Measurements from ENCODE around the gene CDH23. TPM values are rescaled to one million over a fixed set of nuclear protein-coding genes. Genes with fewer than 3 reads are reported as not detected.

The CDH23 gene
- total and polyA plus RNA-seq, 9 of the 15 experiments (the other 6 are each of a cell fraction or from before 2014, with no cell fraction given): 0.18 to 1.2 (median 0.47) TPM

GRCh38 chr10:71819985-71820384 is 423.3 kb downstream of the CDH23 start:
- TF ChIP-seq ZNF324 (CRISPR knock-in tag; IDR thresholded peaks at IDR 0.05): no peak
- TF ChIP-seq ZFP30 (CRISPR knock-in tag; IDR thresholded peaks at IDR 0.05; ENCODE audit: borderline replicate concordance): no peak
- TF ChIP-seq WHSC1 (IDR thresholded peaks at IDR 0.05; ENCODE audit: low read length): no peak
- TF ChIP-seq, protein P1, sequence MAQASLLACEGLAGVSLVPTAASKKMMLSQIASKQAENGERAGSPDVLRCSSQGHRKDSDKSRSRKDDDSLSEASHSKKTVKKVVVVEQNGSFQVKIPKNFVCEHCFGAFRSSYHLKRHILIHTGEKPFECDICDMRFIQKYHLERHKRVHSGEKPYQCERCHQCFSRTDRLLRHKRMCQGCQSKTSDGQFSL (CRISPR knock-in tag; IDR thresholded peaks at IDR 0.05): peak; percentile 69; the same call in 1 of the 2 replicates
- TF ChIP-seq, protein P1 (tag; IDR thresholded peaks at IDR 0.05): no peak
- no peak overlapping the region for H3K4me2 ChIP-seq (ENCODE audit: insufficient read depth, low read length)
- in situ Hi-C loops (cut with MboI) (loop anchor here (10.0 kb wide), 1 partner anchor 435 kb away; no protein-coding TSS in a partner anchor), intact Hi-C loops (cut with micrococcal nuclease) (no loop called here)
- ChIA-PET POLR2A (interaction anchor here (2.4 kb wide), 1 partner anchor 10 kb away, joined by 8 read pairs; no protein-coding TSS in a partner anchor), CTCF (ENCODE audit: low intra/inter-chr PET ratio) (interaction anchor here (0.6 kb wide), 1 partner anchor 520 kb away, joined by 3 read pairs; no protein-coding TSS in a partner anchor)
- H3K4me3 ChIP-seq: no peak overlapping the region
- no peak for FAIRE-seq
- no peak overlapping the region for H3K27ac ChIP-seq (ENCODE audit: extremely low read depth, low read depth, low read length)
- no peak overlapping the region for H2AFZ ChIP-seq (ENCODE audit: low read depth, low read length)
- peaks cover 3% of the 10 kb centered on the region; the same call in 1 of the 2 replicates for H4K20me1 ChIP-seq (replicated peaks; ENCODE audit: control insufficient read depth, insufficient read depth, low read length)
- no peak overlapping the region for H3K9ac ChIP-seq (ENCODE audit: insufficient read depth in 1 of 2, low read depth in 2 of 2, low read length in 2 of 2)
- 87% methylated on average over 6 of the region's 6 CpGs for whole genome bisulfite sequencing (ENCODE audit: insufficient coverage, low coverage, missing lambda C conversion rate)
- no peak for DNase-seq (ENCODE audit: extremely low read depth in 1 of 4, low spot score in 3 of 4)
- H3K9me3 ChIP-seq (replicated peaks; ENCODE audit: control insufficient read depth, insufficient read depth, low read depth, low read length): no peaks in the 10 kb centered on the region
- no peaks in the 10 kb centered on the region for H3K27me3 ChIP-seq (ENCODE audit: control insufficient read depth in 2 of 2, insufficient read depth in 2 of 2, low read length in 2 of 2)
- no peaks in the 10 kb centered on the region for H3K79me2 ChIP-seq (ENCODE audit: control insufficient read depth, insufficient read depth, low read length)
- BruUV-seq (replicated peaks): no TSS peak
- peaks cover 98% of the 10 kb centered on the region for H3K36me3 ChIP-seq (ENCODE audit: control insufficient read depth, insufficient read depth, low read length)
- no peak for ATAC-seq
- H3K9me1 ChIP-seq (ENCODE audit: control insufficient read depth, insufficient read depth, low read length): no peaks in the 10 kb centered on the region
- H3K4me1 ChIP-seq (replicated peaks in 1 of 2; ENCODE audit: control insufficient read depth in 2 of 2, insufficient read depth in 2 of 2, low read length in 2 of 2): peaks cover 0 to 12% of the 10 kb centered on the region in 2 experiments; a peak in 1 of 5 replicates
